Measurements from ENCODE around the gene NEDD8. TPM values are rescaled to one million over a fixed set of nuclear protein-coding genes. Genes with fewer than 3 reads are reported as not detected.

NEDD8 gene
- total and polyA plus RNA-seq, 2 donors (not counting 3 experiments of a cell fraction or from before 2014, with no cell fraction given), result 243 to 316 TPM

GRCh38 chr14:24232645-24233537 is 724 bp upstream of the NEDD8 start, which contains the start of gene GMPR2:
TSS of gene GMPR2 (plus strand) at chr14:24232929. CDS start at chr14:24233254, 325 bp downstream.
- Histone ChIP-seq H4K20me1 (replicated peaks; ENCODE audit: control insufficient read depth, extremely low read depth, insufficient read depth, low read length) (no peaks in the 10 kb centered on the region), H3K27ac (ENCODE audit: insufficient read depth, low read depth, low read length) (peak within 1 kb of the TSS; percentile 88), H3K9ac (replicated peaks; ENCODE audit: extremely low read depth, insufficient read depth, low read length) (peak within 1 kb of the TSS; percentile 95), H3K79me2 (ENCODE audit: control insufficient read depth, insufficient read depth, low read length) (peaks cover 48% of the 10 kb centered on the region), H3K9me1 (replicated peaks; ENCODE audit: control insufficient read depth, extremely low read depth, insufficient read depth, low read length) (no peaks in the 10 kb centered on the region), H3K27me3 (ENCODE audit: control insufficient read depth in 2 of 2, insufficient read depth in 2 of 2, low read length in 2 of 2) (no peaks in the 10 kb centered on the region), H3K4me2 (ENCODE audit: insufficient read depth, low read length) (peak within 1 kb of the TSS; percentile 73), H3K9me3 (replicated peaks; ENCODE audit: control insufficient read depth, insufficient read depth, low read length) (no peaks in the 10 kb centered on the region), H2AFZ (ENCODE audit: low read depth, low read length) (peak within 1 kb of the TSS; percentile 73), H3K4me1 (ENCODE audit: control insufficient read depth, extremely low read depth, insufficient read depth, low read length) (peaks cover 29% of the 10 kb centered on the region), H3K36me3 (ENCODE audit: control insufficient read depth in 2 of 2, extremely low read depth in 1 of 2, insufficient read depth in 2 of 2, low read length in 2 of 2) (peaks cover 3 to 16% of the 10 kb centered on the region in 2 experiments), H3K4me3 (replicated peaks in 1 of 3; ENCODE audit: insufficient read depth in 1 of 3, low read depth in 1 of 3, low read length in 3 of 3) (peak within 1 kb of the TSS; percentile 63 to 87 (median 67))
- peak; percentile 90 for FAIRE-seq
- ChIA-PET CTCF (interaction anchor here (0.7 to 1.9 kb wide), 6 partner anchors 9 to 75 kb away, joined by 3 to 11 read pairs (median 4); partner anchors contain the start of genes CIDEB, MDP1 and TINF2), POLR2A (interaction anchor here (0.6 to 1.6 kb wide), 2 partner anchors 9 to 20 kb away, joined by 3 to 6 read pairs; partner anchors contain the start of genes CHMP4A and TINF2)
- intact Hi-C loops (cut with micrococcal nuclease), result loop anchor here (1.0 to 2.0 kb wide), 5 partner anchors 9 to 118 kb away; partner anchors contain the start of genes CHMP4A, TINF2 and TM9SF1
- TSS peak; percentile 46 for BruUV-seq (replicated peaks)
- dilution Hi-C loops (cut with MboI; ENCODE audit: extremely low pct_ligation_motif_present, low sequenced_read_pairs), result no loop called here
- no peak for DNase-seq (ENCODE audit: low read depth, low spot score)
- no peak for TF ChIP-seq EZH2 (IDR thresholded peaks at IDR 0.05; ENCODE audit: borderline replicate concordance, low read depth, low read length, severe bottlenecking)
- TF ChIP-seq POLR2A (IDR thresholded peaks at IDR 0.05; ENCODE audit: low read depth, low read length), result peak; percentile 34
- TF ChIP-seq POLR2AphosphoS5 (IDR thresholded peaks at IDR 0.05; ENCODE audit: insufficient read depth, low read depth, low read length), result peak; percentile 52

All from endothelial cell of umbilical vein (primary cell).